Measurements from ENCODE around the gene IL1RAPL2. TPM values are rescaled to one million over a fixed set of nuclear protein-coding genes. Genes with fewer than 3 reads are reported as not detected.

IL1RAPL2 gene
- total RNA-seq, 1 experiment from 2014 or later: not detected

DNA sequence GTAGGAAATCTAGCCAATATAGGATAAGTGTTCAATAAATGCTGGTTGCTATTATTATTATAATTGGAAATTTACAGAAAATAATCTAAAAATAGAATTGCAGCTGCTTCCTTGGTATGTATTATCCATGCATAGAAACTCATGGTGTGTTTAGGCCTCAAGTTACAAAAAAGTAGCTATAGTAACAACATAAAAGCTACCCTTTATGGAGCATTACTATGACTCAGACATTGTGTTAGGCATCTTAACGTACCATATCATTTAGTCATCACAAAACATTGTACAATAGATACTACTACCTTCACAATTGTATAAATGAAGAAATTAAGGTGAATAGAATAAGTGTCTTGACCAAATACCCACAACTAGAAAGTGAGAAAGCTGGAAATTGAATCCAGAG, 1129.5 kb downstream of the IL1RAPL2 start:
- DNase-seq (ENCODE audit: low read depth): peak; percentile 70

DNA sequence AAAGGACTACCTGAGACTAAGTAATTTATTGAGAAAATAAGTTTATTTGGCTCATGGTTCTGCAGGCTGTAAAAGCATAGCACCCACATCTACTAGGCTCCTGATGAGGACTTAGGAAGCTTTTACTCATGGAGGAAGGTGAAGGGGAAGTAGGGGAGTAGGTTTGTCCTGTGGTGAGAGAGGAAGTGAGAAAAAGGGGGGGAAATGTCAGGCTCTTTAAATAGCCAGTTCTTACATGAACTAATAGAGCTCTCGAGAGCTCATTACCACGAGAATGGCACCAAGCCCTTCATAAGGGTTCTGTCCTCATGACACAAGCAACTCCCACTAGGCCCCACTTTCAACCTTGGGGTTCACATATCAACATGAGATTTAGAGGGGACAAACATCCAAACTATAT, 1130.9 kb downstream of the IL1RAPL2 start:
- no peak for DNase-seq (ENCODE audit: low read depth)

DNA sequence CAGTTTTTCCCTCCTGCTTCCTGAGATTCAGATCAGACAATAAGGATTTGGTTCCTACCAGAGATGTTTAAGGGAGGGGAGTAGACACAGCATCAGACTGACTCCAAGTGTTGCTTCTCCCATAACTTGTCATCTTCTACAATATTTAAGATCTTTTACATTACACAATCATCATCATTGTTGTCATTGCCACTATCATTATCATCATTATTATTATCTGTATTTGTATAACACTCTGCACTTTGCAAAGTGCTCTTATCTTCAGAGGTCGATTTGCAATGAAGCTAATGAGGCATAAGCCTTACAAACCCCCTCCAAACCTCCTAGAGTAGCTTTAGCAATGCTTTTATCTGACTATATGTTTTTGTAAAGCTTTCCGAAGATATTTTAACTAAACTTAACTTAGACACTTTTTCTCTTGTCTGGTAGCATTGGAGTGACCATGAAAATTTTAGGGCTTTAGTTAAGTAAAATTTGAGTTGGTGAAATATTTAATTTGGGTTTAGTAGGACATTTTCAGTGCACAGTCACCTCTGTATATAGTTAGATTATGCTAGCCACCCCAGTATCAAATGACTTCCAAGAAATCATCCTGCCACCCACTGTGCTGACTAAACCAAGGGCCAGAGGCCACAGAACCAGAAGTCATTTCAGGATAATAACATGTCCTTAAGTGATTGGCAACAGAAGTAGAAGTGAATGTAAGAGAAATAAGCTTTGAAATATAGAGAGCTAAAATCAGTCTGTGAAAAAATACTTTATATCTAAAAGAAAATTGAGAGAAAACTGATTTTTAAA, 1132.2 kb downstream of the IL1RAPL2 start:
- peak; percentile 27 for DNase-seq (ENCODE audit: low read depth)

DNA sequence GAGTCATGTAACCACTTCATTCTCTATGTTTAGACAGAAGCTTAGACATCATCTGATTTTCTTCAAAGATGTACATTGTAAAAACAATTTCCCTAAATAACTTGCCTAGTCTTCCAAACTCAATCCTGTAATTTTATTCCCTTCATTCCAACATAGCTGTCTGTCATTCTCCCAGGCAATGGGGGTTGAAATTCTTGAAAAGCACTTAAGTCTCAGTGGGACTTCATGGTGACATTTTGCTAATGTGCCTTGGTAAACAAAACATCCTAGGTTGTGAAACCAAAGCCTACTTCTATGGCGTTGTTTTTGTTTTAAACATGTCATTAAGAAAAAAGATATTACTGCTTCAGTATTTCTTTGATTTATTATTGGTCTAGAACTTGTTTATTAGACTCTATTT, 1134.3 kb downstream of the IL1RAPL2 start:
- no peak for DNase-seq (ENCODE audit: low read depth)

DNA sequence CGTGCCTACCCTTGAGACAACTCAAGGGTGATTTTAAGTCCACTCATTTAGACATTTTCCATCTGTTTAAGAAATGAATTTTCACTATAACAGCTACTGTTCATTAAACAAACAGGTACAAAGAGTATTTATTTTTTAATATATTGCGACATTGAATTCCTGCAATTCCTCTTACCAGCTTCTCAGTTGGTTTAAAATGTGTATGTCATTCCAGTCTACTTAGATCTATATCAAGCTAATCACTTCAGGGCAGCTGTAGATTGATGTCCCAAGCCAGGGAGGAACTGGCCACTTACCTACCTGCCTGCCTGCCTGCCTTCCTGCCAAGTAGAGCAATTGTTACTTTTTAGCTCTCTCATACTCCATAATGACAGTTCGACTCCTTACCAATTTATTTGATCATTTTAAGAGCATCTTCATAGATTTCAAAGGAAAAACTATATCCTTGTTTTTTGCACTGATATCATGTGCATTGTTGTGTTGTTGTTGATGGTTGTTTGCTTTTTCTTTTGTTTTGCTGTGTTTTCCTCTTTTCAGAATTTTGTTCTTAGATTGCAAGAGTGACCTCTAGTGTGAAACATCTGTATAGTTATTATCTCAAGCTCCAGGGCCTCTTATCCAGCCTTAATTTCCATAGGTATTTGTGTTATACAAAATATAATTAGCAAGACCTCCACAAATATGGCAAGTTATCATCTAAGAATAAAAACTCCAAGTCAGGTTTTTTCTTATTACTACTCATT, 1135.5 kb downstream of the IL1RAPL2 start:
- DNase-seq (ENCODE audit: low read depth): no peak

DNA sequence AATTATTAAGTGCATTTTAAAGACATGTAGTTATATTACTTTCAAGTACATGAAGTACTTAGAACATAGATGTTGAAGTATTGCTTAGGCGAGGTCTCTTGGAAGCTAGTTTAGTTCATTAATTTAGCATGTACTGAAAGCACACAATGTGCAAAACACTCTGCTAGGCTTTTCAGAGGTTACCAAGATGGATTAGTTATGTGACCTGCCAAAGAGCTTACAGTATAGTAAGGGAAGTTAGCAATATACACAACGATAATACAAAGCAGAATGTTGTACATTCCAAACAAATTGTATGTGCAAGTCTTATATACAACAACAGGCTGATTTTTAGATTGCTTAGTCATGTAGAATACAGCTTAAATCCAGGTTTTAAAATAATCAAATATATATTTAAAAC, 1137.9 kb downstream of the IL1RAPL2 start:
- no peak for DNase-seq (ENCODE audit: low read depth)

DNA sequence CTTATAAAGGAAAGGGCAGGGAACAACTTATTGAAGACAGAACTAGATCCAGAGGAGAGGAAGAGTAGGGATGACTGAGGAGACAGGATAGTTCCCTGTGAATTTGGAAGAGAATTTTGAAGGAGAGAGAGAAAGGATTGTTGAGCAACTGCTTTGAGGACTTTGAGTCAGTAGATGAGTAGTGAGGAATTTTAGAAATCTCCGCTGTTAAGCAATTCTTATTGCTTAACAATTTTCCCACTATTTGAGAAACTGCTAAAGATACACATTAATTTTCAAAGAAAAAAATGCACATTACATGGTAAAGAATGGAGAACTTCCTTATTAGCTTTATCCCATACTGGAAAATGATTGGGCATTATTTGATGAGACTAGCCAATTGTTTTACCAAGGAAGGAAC, 1140.0 kb downstream of the IL1RAPL2 start:
- no peak for DNase-seq (ENCODE audit: low read depth)

DNA sequence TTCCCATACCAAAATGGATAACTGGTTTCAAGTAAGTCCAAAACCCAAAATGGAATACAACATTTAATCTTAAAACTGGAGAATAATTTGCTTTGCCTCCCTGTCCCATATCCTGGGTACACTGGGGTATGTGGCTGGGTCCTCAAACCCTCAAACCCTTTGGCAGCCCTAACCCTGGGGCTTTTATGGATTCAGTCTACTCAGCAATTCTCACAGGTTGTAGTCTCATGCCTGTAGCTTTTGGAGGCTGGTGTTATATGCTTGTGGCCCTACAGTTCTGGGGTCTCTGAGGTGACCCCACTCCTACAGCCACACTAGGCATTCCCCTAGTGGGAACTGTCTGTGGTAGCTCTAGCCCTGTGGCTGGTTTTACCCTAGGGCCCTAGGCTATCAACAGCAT, 1145.8 kb downstream of the IL1RAPL2 start:
- DNase-seq (ENCODE audit: low read depth): no peak

DNA sequence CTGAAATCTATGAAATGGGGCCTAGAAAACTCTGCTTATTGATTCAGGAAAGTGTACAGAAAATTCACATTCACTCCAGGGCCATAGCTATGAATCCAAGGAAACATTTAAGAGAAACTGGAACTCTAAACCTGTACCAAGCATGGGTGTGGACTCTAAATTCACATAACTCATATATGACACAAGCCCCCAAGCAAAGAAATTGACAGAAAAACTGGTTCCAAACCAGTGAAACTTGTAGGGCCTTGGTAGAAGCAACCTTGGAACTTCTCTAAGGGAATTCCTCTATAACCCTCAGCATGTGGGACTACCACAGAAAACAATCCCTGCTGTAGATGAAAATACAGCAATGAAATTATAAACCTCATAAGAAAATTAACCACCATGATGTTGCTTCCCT, 1149.7 kb downstream of the IL1RAPL2 start:
- no peak for DNase-seq (ENCODE audit: low read depth)

DNA sequence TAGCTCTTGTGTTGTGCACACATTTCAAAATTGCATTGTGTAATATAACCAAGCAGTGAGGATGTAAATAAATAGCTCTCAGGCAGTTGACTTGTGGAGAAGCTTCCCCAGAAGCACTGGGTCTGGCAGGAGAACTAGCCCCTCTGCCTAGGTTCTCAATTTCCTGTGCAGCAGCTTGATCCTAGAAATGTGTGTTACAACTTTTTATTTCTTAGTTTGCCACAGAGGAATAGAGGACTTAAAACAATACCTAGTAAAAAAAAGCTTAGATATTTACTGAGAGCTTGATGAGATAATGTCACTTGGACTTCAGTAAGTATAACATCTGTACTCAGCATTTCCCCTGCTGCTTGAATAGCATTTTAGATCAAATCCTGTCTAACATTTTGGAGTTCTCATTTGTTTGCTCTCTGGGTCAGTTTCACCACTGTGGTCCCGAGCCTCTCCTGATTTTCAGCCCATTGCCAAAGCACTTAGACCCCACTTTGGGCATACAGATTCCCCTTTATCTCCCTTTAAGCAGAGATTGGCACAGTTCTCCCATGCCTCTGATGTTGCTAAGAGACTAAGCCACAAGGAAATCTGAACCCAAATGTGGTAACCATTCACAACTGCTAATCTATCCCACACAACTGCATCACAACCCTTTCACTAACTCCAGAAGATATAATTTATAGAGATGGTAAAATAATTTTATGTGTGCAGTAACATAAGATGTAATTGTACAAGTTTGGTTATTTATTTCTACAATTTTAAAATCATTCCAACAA, 1158.2 kb downstream of the IL1RAPL2 start:
- DNase-seq (ENCODE audit: low read depth): no peak

DNA sequence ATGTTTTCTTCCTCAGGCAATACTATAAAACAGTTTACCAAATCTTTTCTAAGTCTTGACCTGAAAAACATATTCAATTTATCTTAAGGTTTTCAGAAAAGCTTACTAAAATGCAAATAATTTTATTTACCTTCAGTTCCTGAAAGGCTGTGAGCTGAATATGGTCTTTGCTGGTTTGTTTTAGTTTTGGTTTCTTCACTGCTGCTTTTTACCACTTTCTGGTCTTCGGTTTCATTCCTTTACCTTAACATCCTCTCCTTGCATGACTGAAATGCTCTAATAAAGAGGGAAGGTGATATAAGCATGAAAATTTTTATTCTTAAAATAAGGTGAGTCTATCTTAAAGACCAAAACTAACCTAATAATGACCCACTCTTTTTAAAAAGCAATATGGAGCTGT, 1159.2 kb downstream of the IL1RAPL2 start:
- DNase-seq (ENCODE audit: low read depth): no peak

DNA sequence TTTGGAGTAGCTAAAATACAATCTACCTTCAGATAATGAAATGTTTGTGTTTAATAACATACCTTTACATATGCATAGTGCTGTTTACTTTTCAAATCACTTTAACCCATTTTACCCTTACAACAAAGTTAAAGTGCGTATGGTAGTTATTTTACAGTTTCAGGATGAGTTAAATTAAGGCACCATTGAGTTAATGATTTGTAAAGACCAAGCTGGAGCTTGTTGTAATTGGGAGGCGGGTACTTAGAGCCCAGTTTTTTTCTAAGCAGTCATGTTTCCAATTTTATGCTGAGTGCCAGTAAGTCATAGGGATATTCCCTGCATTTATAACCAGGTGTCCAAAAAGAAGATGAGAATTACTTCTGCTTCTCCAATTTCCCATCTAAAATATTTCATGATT, 1172.2 kb downstream of the IL1RAPL2 start:
- DNase-seq (ENCODE audit: low read depth): no peak

DNA sequence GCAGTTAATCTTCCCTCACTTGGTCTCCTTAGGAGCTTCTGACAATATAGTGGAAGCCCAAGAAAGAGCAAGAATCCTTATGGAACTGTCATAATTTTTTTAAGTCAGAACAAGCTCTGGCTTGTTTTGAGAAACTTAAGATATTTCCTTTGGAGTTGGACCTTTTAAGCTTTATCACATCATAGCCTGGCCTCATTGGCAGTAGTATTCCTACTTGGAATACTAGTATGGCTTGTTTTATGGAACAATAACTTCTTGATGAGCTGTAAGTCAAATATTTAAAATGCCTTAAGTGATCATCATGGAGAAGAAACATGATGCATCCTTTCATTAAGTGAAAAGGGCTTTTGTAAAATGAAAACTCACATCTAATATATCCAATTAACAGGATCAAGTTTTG, 1178.3 kb downstream of the IL1RAPL2 start:
- DNase-seq (ENCODE audit: low read depth): no peak

DNA sequence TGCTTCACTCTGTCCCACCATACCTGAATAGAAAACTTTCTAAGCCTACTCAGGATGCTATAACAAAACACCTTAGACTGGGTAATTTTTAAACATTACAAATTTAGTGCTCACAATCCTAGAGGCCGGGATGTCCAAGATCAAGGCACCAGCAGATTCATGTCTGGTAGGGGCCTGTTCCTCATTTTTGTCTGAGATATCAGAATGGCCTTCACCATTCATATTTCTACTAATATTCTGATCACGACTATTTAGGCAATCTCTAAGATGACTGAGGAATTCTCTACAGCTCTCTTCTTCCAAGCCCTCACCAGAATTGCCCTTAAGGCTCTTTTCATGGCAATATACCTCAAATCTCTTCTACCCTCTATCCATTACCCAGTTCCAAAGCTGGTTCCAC, 1178.9 kb downstream of the IL1RAPL2 start:
- DNase-seq (ENCODE audit: low read depth): no peak

DNA sequence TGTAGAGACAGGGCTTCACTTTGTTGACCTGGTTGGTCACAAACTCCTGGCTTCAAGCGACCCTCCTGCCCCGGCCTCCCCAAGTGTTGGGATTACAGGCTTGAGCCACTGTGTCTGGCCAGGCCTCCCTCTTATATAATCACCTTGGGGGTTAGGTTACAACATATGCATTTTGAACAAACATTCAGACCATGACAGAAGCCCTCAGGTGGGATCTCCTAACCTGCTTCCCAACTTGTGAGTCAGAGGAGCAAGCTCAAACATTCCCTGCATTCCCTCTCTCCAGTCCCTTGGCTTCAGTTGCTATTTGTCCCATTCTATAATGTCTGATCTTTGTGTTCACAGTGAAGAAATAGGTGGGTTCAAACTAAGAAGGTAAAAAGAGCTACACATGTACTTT, 1179.9 kb downstream of the IL1RAPL2 start:
- DNase-seq (ENCODE audit: low read depth): no peak

DNA sequence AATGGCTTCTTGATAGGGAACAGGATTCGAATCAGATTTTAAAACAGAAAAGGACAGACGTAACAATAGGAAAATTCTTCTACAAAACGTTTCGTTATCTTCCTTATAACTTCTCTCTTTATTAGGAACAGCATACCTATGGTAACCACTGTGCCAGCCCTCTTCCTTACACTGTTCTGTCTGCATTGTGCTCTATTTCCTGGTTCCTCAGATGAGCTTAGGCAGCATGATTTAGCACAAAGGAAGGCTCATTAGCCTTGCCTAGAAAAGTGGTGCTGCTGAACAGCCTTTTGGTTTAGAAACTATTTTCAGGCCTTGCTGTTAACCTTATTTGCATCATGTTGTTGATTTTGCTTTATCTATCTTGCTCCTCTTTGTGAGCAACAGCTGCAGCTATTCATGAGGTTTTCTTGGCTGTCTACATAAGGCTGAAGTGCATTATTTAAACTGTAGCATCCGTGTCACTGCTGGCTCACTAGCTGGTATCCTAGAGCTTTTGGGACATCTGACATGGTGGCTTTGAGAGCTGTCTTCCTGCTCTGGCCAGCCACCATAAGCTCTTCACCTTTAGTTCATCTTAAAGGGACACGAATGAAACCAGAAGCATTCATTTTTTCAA, 1186.4 kb downstream of the IL1RAPL2 start:
- DNase-seq (ENCODE audit: low read depth): no peak

DNA sequence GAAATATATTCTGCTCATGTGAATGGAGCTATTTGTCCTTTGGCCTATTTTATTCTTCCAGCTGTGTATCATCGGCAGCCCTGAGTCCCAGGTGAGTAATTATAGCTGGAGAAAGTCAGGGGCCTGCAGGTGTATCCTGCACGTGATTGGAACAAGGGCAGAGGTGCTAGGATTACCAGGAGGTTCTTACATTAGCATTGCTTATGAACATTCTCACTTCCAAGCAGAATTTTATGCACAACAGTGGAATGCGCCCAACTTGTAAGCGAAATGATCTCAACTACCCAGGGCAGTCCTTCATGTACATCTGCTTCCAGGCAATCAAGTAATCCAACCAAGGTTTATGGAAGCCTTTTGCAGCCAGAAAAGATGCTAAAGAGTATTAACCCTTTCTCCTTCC, 1187.4 kb downstream of the IL1RAPL2 start:
- DNase-seq (ENCODE audit: low read depth): no peak

DNA sequence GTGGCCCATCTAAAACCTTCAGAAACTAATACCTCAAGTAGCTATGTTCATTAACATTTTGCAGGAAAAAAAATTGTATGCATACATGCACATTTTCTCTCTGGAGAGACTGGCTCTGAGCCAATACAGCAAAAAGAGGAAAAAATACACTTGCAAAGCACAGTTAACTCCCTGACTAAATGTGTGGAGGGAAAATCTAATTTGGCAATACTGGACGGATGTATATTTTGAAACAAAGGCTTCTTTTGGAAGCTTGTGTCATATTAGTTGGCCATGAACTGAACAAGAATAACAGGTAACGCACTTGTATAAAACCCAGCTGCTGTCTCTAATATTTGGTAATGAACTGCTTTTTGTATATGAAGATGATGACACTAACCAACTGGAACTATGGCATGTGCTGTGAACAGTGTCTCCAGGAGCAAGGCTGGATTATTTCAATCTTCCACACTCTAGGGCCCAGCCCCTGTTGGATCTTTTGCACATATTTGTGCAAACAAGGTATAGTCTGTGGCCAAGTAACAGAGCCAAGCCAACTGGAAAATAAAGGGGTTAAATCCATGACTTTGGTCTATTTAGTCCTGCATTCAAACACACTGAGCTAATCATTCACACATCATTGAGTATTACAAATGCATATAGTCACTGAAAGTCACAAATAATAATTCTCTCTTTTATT, 1188.4 kb downstream of the IL1RAPL2 start:
- no peak for DNase-seq (ENCODE audit: low read depth)

DNA sequence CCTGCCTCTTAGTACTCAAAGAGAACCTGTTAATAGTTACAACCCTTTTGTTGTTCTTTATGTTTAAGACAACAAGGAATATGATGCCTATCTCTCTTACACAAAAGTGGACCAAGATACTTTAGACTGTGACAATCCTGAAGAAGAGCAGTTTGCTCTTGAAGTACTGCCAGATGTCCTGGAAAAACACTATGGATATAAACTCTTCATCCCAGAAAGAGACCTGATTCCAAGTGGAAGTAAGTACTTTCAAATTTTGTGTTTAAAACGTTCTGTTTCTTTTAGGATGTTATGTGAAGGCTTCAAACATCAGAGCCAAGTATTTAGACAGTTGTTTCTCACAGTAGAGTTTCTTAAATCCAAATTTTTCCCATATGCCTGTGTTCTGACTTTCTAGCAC, 1189.1 kb downstream of the IL1RAPL2 start:
- no peak for DNase-seq (ENCODE audit: low read depth)

DNA sequence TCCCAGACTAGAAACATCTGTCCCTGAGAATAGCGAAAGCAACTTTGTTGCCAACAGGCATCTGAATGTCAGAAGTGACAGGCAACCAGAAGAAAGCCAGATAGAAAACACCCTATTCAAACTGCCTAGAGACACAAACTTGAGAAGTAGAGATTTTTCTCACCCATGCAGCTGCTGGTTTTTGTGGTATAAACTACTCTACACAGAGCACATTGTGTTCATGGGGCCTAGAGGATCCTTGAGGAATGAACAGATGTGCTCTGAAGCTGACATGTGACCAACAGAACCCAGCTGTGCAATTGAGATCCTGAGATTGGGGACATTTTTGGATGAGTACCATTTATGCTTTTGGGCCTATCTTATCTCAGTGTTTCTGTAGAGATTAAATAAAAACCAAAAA, 1192.8 kb downstream of the IL1RAPL2 start:
- no peak for DNase-seq (ENCODE audit: low read depth)

DNA sequence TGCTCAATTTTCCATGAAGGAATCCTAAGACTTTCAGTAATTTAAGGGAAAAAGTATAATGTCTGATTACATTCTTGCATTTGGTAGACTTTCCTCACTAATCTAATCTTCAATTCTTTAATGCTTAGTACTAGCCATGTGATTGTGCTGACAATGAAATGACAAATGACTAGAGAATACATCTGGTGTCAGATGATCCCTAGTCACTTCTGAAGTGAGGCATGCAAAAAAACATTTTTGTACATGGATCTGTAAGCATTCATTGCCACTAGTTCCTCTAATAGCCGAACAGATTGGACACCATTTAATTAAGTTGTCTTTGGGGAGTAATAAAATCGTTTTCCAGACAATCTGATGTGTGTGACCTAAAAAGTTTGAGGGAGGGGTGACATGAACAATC, 1193.6 kb downstream of the IL1RAPL2 start:
- no peak for DNase-seq (ENCODE audit: low read depth)
